ENCODE data around the gene AP3S2.
A peak's percentile ranks its signal among the peaks of the same experiment; 100 is the strongest.
"Not testable (repeated sequence)": the region's sequence is repeated elsewhere in the genome, so short reads cannot be mapped to it uniquely, and the experiment has no call there.

Gene AP3S2

GRCh38 chr15:89874926-89875564, 18.7 kb downstream of the AP3S2 start:
- CTCF ChIA-PET = interaction anchor here (0.6 to 9.2 kb wide), 34 partner anchors 9 to 225 kb away, joined by 3 to 240 read pairs (median 5); partner anchors contain the start of genes ANPEP and MESP2
- WGBS (ENCODE audit: insufficient coverage) = 0% methylated on average over 6 of the region's 10 CpGs
- Histone ChIP-seq H3K36me3 (ENCODE audit: control insufficient read depth in 4 of 4, insufficient read depth in 4 of 4, low read length in 3 of 4) (peaks cover 10 to 39% (median 26%) of the 10 kb centered on the region in 4 experiments), H3K27me3 (replicated peaks in 2 of 5; ENCODE audit: control insufficient read depth in 4 of 5, insufficient read depth in 5 of 5, low read length in 4 of 5) (no peaks in the 10 kb centered on the region), H3K9me3 (ENCODE audit: control extremely low read depth in 1 of 5, control insufficient read depth in 4 of 5, insufficient read depth in 2 of 5, low read depth in 1 of 5, low read length in 4 of 5) (no peaks in the 10 kb centered on the region), H3K4me3 (ENCODE audit: control insufficient read depth in 1 of 7, extremely low read depth in 1 of 7, insufficient read depth in 4 of 7, low read depth in 2 of 7, low read length in 6 of 7) (no peak overlapping the region), H3K4me1 (ENCODE audit: control extremely low read depth in 1 of 4, control insufficient read depth in 4 of 4, insufficient read depth in 4 of 4, low read length in 3 of 4) (peaks cover 0 to 3% (median 0%) of the 10 kb centered on the region in 4 experiments), H3K27ac (ENCODE audit: insufficient read depth in 1 of 2, low read depth in 1 of 2, low read length in 2 of 2, poor library complexity in 1 of 2, severe bottlenecking in 2 of 2) (no peak overlapping the region)
- peak; percentile 77 to 86 (median 81) for DNase-seq
- POLR2A ChIA-PET = interaction anchor here (0.5 to 1.3 kb wide), 4 partner anchors 8 to 118 kb away, joined by 3 to 6 read pairs (median 3); no protein-coding TSS in a partner anchor

- no CpG with 5 or more reads among the region's 4 CpGs for WGBS (ENCODE audit: insufficient coverage)
- H3K9me3 ChIP-seq (ENCODE audit: control extremely low read depth in 1 of 5, control insufficient read depth in 4 of 5, insufficient read depth in 2 of 5, low read depth in 1 of 5, low read length in 4 of 5) = no peaks in the 10 kb centered on the region
- no peak for DNase-seq
- no peaks in the 10 kb centered on the region for H3K27me3 ChIP-seq (replicated peaks in 2 of 5; ENCODE audit: control insufficient read depth in 4 of 5, insufficient read depth in 5 of 5, low read length in 4 of 5)
- H3K4me3 ChIP-seq (ENCODE audit: control insufficient read depth in 1 of 7, extremely low read depth in 1 of 7, insufficient read depth in 4 of 7, low read depth in 2 of 7, low read length in 6 of 7) = no peak overlapping the region
- peaks cover 5 to 23% (median 17%) of the 10 kb centered on the region in 4 experiments for H3K36me3 ChIP-seq (ENCODE audit: control insufficient read depth in 4 of 4, insufficient read depth in 4 of 4, low read length in 3 of 4)
- H3K4me1 ChIP-seq (ENCODE audit: control extremely low read depth in 1 of 4, control insufficient read depth in 4 of 4, insufficient read depth in 4 of 4, low read length in 3 of 4) = peaks cover 0 to 3% (median 0%) of the 10 kb centered on the region in 4 experiments
- ChIA-PET CTCF (interaction anchor here (1.2 to 9.2 kb wide), 3 partner anchors 87 to 130 kb away, joined by 3 to 240 read pairs (median 4); no protein-coding TSS in a partner anchor), POLR2A (no interaction called here)
- H3K27ac ChIP-seq (ENCODE audit: insufficient read depth in 1 of 2, low read depth in 1 of 2, low read length in 2 of 2, poor library complexity in 1 of 2, severe bottlenecking in 2 of 2) = no peak overlapping the region
These were observed 23.0 kb downstream of the AP3S2 start for GRCh38 chr15:89870688-89871288.

GRCh38 chr15:89870006-89870405, 23.8 kb downstream of the AP3S2 start:
- 100% methylated on average over 1 of the region's 5 CpGs for WGBS (ENCODE audit: insufficient coverage)
- Histone ChIP-seq H3K36me3 (ENCODE audit: control insufficient read depth in 4 of 4, insufficient read depth in 4 of 4, low read length in 3 of 4) (peaks cover 3 to 23% (median 17%) of the 10 kb centered on the region in 4 experiments), H3K4me3 (ENCODE audit: control insufficient read depth in 1 of 7, extremely low read depth in 1 of 7, insufficient read depth in 4 of 7, low read depth in 2 of 7, low read length in 6 of 7) (no peak overlapping the region), H3K27me3 (replicated peaks in 2 of 5; ENCODE audit: control insufficient read depth in 4 of 5, insufficient read depth in 5 of 5, low read length in 4 of 5) (no peaks in the 10 kb centered on the region), H3K4me1 (ENCODE audit: control extremely low read depth in 1 of 4, control insufficient read depth in 4 of 4, insufficient read depth in 4 of 4, low read length in 3 of 4) (peaks cover 0 to 3% (median 0%) of the 10 kb centered on the region in 4 experiments), H3K27ac (ENCODE audit: insufficient read depth in 1 of 2, low read depth in 1 of 2, low read length in 2 of 2, poor library complexity in 1 of 2, severe bottlenecking in 2 of 2) (no peak overlapping the region), H3K9me3 (ENCODE audit: control extremely low read depth in 1 of 5, control insufficient read depth in 4 of 5, insufficient read depth in 2 of 5, low read depth in 1 of 5, low read length in 4 of 5) (no peaks in the 10 kb centered on the region)
- CTCF ChIA-PET = no interaction called here
- DNase-seq = no peak
- POLR2A ChIA-PET = interaction anchor here (0.6 kb wide), 1 partner anchor 51 kb away, joined by 3 read pairs; no protein-coding TSS in a partner anchor

- H3K9me3 ChIP-seq (ENCODE audit: control extremely low read depth in 1 of 5, control insufficient read depth in 4 of 5, insufficient read depth in 2 of 5, low read depth in 1 of 5, low read length in 4 of 5); H3K27me3 ChIP-seq (replicated peaks in 2 of 5; ENCODE audit: control insufficient read depth in 4 of 5, insufficient read depth in 5 of 5, low read length in 4 of 5); H3K4me1 ChIP-seq (ENCODE audit: control extremely low read depth in 1 of 4, control insufficient read depth in 4 of 4, insufficient read depth in 4 of 4, low read length in 3 of 4); CTCF ChIA-PET; H3K4me3 ChIP-seq (ENCODE audit: control insufficient read depth in 1 of 7, extremely low read depth in 1 of 7, insufficient read depth in 4 of 7, low read depth in 2 of 7, low read length in 6 of 7); H3K27ac ChIP-seq (ENCODE audit: insufficient read depth in 1 of 2, low read depth in 1 of 2, low read length in 2 of 2, poor library complexity in 1 of 2, severe bottlenecking in 2 of 2); DNase-seq: not testable (repeated sequence)
- H3K36me3 ChIP-seq (ENCODE audit: control insufficient read depth in 4 of 4, insufficient read depth in 4 of 4, low read length in 3 of 4) = peaks cover 3 to 28% (median 17%) of the 10 kb centered on the region in 4 experiments
- POLR2A ChIA-PET = interaction anchor here (0.6 kb wide), 1 partner anchor 51 kb away, joined by 3 read pairs; no protein-coding TSS in a partner anchor
- WGBS (ENCODE audit: insufficient coverage) = 99% methylated on average over 9 of the region's 9 CpGs
These were observed 24.3 kb downstream of the AP3S2 start for GRCh38 chr15:89869490-89869889.

DNA sequence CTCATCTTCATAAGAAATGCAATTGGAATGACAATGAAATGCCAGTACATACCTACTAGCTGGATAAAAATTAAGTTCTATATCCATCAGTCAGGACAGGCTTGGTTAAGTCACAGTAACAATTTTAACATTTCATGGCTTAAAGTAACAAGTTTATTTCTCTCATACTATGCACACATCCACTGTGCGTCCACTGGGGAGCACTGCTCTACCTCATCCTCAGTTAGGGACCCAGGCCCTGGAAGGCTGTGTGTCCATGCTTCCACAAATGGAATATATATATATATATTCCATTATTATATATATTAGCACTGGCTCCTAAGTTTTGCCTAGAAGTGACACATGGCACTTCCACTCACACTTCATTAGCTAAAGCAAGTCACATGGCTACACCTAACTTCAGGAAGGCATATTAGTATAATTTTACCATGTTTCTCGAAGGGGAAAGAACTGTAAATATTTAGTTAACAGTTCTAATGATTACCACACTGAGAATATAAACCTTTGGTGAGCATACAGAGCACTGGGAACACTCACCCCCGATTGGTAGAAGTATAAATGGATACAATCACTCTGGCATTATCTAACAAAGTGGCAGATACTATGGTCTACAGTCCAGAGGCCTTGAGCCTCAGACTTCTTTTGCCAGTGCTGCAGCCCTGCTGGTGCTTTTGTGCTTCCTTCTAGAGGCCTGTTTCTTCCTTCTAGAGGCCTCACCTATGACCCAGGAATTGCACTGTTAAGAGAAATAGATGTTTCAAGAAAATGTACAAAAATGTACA, 28.6 kb downstream of the AP3S2 start:
- no peak overlapping the region for H3K27ac ChIP-seq (ENCODE audit: insufficient read depth in 1 of 2, low read depth in 1 of 2, low read length in 2 of 2, poor library complexity in 1 of 2, severe bottlenecking in 2 of 2)
- H3K4me1 ChIP-seq (ENCODE audit: control extremely low read depth in 1 of 4, control insufficient read depth in 4 of 4, insufficient read depth in 4 of 4, low read length in 3 of 4) = peaks cover 0 to 2% (median 0%) of the 10 kb centered on the region in 4 experiments
- H3K36me3 ChIP-seq (ENCODE audit: control insufficient read depth in 4 of 4, insufficient read depth in 4 of 4, low read length in 3 of 4) = peaks cover 2 to 37% (median 24%) of the 10 kb centered on the region in 4 experiments
- H3K27me3 ChIP-seq (replicated peaks in 2 of 5; ENCODE audit: control insufficient read depth in 4 of 5, insufficient read depth in 5 of 5, low read length in 4 of 5) = no peaks in the 10 kb centered on the region
- H3K9me3 ChIP-seq (ENCODE audit: control extremely low read depth in 1 of 5, control insufficient read depth in 4 of 5, insufficient read depth in 2 of 5, low read depth in 1 of 5, low read length in 4 of 5) = no peaks in the 10 kb centered on the region
- no peak overlapping the region for H3K4me3 ChIP-seq (ENCODE audit: control insufficient read depth in 1 of 7, extremely low read depth in 1 of 7, insufficient read depth in 4 of 7, low read depth in 2 of 7, low read length in 6 of 7)
- CTCF ChIA-PET = interaction anchor here (0.8 to 2.8 kb wide), 4 partner anchors 11 to 110 kb away, joined by 3 to 21 read pairs (median 4); no protein-coding TSS in a partner anchor
- no peak for DNase-seq
- POLR2A ChIA-PET = no interaction called here
- WGBS (ENCODE audit: insufficient coverage) = no CpG with 5 or more reads among the region's 3 CpGs

DNA sequence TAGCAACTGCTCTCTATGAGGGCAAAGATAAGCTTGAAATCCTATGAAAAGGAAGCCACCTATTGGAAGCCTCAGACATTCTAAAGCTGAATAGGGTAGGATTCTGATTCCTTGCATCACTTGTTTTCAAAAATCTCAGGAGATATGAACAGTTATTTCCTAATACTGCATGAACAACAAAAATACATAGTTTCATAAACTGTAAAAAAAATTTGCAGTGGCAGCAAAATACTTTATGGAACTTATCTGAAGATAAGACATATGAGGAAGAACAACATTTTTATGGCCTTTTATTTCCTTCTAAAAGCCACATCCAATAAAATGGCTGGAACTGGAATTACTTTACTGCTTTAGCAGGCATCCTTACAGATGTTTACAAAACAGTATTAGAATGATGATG, 29.9 kb downstream of the AP3S2 start:
- ChIA-PET POLR2A (interaction anchor here (0.6 to 0.9 kb wide), 3 partner anchors 25 to 121 kb away, joined by 3 to 4 read pairs (median 3); no protein-coding TSS in a partner anchor), CTCF (interaction anchor here (0.9 to 1.8 kb wide), 3 partner anchors 11 to 103 kb away, joined by 4 to 5 read pairs (median 4); no protein-coding TSS in a partner anchor)
- DNase-seq = no peak

More for the DNA sequence above, 29.9 kb downstream of the AP3S2 start:
- Histone ChIP-seq H3K27ac (ENCODE audit: insufficient read depth in 1 of 2, low read depth in 1 of 2, low read length in 2 of 2, poor library complexity in 1 of 2, severe bottlenecking in 2 of 2) (no peak overlapping the region), H3K9me3 (ENCODE audit: control extremely low read depth in 1 of 5, control insufficient read depth in 4 of 5, insufficient read depth in 2 of 5, low read depth in 1 of 5, low read length in 4 of 5) (no peaks in the 10 kb centered on the region), H3K4me3 (ENCODE audit: control insufficient read depth in 1 of 7, extremely low read depth in 1 of 7, insufficient read depth in 4 of 7, low read depth in 2 of 7, low read length in 6 of 7) (no peak overlapping the region), H3K27me3 (replicated peaks in 2 of 5; ENCODE audit: control insufficient read depth in 4 of 5, insufficient read depth in 5 of 5, low read length in 4 of 5) (no peaks in the 10 kb centered on the region), H3K36me3 (ENCODE audit: control insufficient read depth in 4 of 4, insufficient read depth in 4 of 4, low read length in 3 of 4) (peaks cover 2 to 34% (median 22%) of the 10 kb centered on the region in 4 experiments), H3K4me1 (ENCODE audit: control extremely low read depth in 1 of 4, control insufficient read depth in 4 of 4, insufficient read depth in 4 of 4, low read length in 3 of 4) (peaks cover 0 to 2% (median 0%) of the 10 kb centered on the region in 4 experiments)

Measured in common myeloid progenitor, CD34-positive (primary cell).